Glomerular visceral epithelial cell (primary cell): Measurements from ENCODE around the gene CDH23.

Experiments used
- DNase-seq: peaks from one replicate; pipeline ENCODE4 v3.0.0-alpha.2; 2016; ENCODE audit errors: extremely low spot score

CDH23 gene

DNA sequence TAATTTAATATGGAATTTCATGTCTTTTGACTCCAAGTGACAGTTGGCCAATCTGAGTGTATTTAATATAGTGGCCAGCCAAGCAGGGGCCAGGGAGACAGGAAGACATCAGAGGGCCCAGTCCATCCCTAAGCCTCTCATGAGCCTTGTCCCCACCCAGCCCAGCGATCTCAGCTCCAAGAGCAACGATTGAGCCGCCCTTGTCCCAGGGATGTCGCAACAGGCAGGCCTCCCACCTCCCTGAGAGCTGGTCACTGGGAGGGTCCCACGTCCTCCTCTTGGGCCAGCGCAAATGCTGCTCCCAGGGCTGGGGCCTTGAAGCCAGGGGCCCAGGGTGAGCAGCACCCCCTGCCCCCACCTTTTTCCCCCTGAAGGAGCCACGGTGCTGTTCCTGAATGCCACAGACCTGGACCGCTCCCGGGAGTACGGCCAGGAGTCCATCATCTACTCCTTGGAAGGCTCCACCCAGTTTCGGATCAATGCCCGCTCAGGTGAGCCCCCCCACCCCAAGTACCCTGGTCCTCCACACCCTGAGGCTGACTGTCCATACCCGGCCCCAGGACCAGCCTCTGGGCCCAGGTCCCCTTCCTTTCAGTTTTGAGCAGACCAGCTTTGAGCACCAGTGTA lies 293.5 kb downstream of the CDH23 start:
- no peak for DNase-seq

DNA sequence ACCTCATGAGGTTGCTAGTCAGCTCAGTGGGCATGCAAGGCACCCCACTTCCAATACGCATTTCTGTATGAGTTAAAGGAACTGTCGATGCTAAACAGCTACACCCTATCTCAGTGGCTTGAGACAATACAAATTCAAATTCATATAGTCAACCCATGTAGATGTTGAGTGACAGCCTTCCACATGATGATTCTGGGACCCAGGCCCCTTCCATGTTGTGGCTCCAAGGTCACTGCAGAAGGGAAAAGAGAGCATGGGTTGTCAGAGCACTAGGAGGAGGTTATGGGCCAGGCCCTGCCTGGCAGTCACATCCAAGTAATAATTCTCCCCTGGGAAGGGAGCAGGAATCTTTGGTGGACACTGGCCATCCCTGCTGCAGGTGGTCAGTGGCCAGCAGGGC lies 294.7 kb downstream of the CDH23 start:
- DNase-seq = no peak

DNA sequence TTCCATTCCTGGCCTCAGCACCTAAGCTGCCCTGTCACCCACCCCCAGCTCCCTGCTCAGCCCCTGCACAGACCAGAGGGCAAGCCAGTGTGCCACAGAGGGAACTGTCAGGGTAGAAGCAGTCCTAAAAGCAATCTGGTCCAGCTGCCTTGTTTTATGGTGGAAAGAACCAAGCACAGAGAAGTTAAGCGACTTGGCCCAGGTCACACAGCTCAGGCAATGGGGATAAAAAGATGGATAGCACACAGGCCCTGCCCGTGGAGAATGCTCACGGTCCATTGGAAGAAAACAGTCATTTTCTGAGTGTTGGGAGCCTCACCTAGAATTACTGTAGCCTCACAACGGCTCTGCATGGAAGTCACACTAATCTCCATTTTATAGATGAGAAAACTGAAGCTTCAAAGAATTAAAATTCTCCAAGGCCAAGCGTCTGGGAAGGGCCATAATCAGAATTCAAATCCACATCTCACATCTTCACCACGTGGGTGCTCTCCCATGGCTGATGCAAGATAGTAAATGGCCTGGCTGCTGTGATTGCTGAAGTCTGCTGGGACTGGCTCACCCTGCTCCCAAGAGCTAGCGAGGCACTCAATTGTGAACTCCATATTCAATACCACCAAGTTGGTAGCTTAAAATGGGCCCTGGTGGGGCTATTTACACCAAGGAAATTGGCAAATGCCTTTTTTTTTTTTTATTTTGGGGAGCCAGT lies 296.0 kb downstream of the CDH23 start:
- DNase-seq = no peak

DNA sequence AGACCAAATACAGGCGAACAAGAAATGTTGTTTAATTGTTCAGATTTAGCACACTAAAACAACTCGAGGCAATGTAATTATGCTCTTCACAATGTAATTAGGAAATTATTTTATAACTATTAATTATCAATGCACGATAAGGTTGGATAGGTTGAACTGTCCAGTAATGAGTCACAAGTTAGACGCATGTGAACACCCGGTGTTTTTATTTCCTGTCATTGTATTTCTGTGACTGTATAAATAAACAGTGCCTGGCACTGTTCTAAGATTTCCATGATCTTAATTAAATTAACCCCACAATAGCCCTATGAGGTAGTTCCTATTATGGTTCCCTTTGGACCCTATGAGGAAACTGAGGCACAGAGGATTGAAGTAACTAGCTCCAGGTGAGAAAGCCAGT lies 296.7 kb downstream of the CDH23 start:
- DNase-seq = no peak

DNA sequence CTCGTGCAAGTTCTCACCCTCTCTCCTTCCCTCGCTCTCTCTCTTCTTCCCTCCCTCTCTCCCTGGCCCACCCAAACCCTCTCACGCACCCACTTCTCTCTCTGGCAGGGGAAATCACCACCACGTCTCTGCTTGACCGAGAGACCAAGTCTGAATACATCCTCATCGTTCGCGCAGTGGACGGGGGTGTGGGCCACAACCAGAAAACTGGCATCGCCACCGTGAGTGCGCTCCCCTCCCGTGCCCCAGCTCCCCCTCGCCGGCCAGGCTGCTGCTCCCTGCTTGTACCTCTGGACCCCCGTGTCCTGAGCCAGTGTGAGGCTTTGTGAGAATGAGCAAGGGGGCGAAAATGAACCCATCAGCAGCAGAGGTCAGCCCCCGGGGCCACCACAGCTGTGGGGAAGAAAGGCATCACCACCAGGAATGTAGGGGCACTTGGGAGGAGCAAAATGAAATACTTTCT lies 297.4 kb downstream of the CDH23 start:
- DNase-seq = no peak

DNA sequence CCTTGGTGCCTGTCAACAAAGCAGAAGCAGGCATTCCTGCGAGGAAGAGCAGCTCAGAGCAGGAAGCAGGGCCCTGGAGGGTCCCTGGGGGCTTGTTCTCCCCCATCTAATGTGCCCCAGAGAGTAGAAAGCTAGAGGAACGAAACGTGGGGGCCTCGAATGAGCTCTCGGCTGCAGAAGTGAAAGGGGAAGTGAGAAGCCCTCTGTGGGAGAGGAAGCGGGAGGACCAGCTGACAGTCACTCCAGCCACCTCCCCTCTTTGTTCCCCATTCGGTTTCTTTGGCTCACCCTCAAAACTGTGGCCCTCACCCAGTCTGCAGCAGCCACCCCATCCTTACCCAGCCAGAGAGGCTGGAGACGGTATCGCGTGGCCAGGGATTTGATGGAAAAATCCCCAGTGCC lies 297.8 kb downstream of the CDH23 start:
- no peak for DNase-seq

DNA sequence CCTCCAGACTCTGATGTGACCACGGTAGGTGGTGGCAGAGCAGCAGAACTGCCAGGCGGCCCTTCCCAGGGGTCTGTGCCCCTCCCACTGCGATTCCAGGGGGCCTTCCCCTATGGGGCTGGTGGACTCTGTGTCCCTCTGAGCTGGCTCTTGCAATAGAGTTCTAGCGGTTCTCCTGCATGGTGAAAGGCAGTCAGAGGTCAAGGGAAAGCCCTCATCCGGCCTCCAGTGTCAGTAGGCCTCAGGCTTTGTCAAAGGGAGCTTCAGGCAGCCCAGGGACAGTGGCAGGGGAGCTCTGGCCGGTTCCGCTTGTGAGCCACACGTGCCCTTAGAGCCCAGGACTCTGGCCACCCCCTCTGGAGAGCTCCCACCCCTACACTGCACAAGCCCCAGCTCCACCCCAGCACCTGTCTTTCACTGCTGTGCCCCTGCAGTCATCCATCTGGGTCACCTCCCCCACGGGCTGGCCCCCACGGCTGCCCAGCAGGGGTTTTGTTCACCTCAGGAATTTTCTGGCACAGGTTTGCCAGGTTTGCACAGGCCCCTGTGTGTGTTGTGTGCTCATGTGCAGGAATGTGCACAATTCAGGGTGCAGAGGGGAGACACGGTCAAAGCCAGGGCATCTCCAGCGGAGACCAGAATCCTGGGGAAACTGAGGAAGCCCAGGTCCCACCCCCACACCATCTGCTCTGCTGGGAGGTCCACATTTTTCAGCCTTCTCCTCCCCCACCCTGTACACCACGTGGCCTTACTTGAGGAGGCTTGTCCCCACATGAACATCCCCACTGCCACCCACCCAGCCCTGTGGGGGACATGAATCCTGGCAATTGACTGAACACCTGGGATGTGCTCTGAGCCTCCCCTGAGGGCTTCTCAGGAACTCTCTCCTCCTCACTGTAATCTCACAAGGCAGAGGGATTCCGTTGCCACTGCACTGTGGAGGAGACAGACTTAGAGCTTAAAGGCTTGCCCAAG lies 299.1 kb downstream of the CDH23 start:
- no peak for DNase-seq

DNA sequence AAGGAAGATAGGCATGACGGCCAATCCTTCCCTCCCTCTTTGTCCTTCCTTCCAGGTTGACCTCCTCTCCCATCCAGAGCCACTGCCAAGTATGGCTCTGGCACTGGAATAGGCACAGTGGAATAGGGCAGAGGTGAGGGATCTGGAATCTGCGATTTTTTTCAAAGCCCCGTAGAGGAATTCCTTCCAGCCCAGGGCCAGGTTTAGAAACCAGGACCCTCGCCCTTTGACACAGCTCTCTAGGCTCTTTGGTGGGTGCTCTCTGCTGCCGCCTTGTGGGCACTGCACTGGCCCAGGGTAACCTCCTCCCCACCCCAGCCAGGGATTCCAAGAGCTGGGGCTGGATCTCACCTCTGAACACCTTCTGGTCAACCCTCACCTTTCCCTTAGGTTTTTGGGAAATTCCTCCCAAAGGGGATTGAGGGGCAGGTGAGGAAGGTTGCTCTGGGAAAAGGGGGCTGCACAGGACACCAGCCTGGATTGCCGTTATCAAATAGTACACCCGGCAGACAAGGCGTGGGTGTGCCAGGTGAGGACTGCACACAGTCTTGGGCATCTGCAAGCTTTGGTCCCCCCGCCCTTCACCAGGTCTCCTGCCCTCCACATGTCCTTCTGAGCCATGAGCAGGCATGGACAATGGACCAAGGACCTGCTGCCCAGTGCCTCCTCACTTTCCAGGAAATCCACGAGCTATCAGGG lies 300.1 kb downstream of the CDH23 start:
- DNase-seq = peak; percentile 47

DNA sequence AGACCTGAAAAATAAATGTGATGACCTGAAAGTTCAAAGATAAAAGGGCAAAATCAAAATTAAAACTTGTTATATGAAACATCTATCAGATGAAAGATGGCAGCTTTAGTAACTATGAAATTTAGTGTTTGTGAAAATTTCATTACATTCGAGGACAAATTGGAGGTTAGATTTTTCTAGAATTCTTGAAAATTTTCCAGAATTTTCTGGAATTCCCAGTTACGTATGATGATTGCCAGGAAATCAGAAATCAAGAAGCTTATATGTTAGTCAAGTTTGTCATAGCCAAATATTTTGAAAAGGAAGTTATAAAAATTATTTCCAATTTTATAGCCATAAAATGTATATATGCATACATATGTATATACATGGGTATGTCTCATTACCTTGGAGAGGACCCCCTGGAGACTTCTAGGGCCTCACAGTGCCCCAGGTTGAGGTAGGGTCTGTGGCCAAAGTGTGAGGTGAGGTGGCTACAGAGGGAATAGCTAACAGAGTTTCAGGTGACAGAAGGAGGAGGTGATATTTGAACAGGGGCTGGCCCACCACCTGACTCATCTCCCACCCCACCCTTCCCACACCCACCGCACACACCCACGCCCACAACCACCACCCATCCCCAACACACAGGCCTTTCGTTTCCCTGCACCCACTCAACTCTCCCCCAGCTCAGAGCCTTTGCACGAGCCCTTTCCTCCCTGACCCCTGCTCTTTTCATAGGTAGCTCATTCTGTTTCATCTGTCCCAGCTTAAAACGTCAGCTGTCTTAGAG lies 301.4 kb downstream of the CDH23 start:
- DNase-seq = no peak

DNA sequence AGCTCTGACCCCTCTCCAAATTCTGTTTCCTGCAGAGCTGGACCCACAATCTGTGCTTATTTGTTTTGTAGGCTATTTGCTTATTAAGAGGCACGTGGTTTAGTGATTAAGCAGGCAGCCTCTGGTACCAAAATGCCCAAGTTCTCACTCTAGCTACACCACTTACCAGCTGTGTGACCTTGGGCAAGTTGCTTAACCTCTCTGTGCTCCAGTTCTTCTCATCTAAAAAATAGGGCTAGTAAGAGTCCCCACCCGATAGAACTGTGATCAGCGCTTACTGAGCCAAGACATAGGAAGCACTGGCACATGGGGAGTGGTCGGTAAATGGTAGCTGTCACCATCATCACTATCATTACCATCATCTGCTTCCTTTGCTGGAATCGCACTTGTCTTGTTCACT lies 302.0 kb downstream of the CDH23 start:
- no peak for DNase-seq

DNA sequence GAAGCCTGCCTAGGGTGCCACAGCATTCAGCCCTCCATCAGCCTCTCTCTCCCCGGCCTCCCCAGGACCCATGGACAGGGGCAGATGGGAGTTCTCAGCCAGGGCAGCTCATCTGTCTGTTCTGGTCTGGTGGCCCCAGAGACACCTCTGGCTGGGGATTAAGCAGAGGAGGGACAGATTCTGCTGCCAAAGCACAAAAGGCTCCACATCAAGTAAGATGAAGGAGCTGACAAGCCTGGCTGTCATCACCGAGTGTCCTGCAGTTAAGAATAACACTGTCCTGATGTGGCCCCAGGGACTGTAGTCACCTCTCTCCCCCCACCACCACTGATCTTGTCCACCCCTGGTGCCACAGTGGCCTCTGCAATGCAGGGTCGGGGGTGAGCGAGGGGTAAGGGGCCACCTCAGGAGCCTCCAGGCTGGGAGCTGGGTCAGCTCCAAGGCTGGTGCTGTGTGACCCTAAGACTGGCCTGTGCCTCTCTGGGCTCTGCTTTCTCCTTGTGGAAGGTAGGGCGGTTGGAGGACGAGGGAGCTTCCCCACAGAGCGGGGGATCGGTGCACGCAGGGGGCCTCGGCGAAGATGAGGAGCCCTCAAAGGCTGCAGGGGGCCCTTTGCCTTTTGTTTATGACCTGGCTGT lies 304.1 kb downstream of the CDH23 start:
- no peak for DNase-seq

DNA sequence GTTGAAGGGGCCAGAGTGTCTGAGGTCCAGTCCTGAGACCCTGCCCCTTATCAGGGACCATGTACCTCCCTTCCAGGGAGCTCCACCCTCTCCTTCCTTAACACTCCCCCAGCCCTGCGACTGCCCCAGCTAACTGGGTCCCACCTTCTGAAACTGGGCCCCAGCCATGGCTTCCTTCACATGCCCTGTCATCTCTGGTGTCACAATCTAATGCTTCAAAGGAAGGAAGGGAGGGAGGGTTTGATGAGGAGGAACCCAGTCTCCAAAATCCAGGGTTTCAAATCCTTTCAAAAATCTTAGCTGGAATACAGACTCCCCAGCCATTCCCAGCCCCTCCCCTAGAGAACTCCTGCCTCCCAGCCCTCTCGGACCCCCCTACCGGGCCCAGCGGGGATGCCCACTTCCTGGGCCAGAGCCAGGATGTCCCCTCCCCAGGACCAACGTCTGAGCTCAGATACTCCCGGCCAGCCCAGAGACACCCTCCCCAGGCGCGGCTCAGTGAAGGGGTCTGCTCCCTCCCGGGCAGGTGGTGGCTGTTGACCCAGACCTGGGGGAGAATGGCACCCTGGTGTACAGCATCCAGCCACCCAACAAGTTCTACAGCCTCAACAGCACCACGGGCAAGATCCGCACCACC lies 304.9 kb downstream of the CDH23 start:
- DNase-seq = no peak

DNA sequence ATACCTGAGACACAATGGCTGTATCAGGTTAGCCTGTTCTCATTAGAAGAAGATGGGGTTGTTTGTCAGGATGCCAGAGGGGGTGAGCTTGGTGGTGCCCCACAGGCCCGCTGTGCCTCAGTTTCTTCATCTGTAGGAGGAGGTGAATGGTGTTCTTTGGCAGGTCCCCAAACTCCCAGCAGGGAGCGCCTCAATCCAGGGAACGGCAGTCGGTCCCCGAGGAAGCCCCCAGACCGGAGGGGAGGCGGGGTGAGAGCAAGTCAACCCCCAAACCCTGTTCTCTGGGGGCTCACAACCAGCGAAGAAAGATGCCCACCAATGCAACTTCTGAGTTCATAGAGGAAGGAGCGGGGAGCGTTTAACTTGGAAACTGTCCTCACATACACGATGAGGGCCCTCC lies 306.9 kb downstream of the CDH23 start:
- no peak for DNase-seq

DNA sequence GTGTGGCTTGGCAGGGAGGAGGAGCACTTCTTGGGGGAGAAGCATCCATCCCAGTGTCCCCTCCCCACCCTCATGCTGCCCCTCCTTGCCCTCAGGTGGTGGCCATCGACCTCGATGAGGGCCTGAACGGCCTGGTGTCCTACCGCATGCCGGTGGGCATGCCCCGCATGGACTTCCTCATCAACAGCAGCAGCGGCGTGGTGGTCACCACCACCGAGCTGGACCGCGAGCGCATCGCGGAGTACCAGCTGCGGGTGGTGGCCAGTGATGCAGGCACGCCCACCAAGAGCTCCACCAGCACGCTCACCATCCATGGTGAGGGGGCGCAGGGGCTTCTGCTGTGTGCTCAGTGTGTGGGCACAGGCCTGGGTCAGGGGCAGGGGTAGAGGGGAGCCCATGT lies 308.1 kb downstream of the CDH23 start:
- no peak for DNase-seq

DNA sequence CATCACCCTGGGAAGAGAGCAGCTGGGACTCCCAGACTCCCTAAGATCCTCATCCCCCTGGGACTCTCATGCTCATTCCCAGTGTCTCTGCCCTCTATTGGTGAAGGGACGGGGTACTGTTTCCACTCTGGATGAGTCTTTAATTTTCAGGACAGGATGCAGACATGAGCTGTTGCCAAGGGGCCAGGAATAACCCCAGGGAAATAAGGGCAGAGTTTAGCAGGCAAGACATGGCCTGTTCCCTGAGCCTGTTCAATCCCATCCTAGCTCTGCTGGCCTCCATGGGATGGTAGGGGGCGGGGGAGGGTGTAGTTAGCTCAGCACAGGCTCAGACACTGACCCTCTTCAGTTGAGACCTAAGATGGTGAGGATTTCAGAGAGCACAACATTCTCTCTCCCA lies 308.9 kb downstream of the CDH23 start:
- no peak for DNase-seq

DNA sequence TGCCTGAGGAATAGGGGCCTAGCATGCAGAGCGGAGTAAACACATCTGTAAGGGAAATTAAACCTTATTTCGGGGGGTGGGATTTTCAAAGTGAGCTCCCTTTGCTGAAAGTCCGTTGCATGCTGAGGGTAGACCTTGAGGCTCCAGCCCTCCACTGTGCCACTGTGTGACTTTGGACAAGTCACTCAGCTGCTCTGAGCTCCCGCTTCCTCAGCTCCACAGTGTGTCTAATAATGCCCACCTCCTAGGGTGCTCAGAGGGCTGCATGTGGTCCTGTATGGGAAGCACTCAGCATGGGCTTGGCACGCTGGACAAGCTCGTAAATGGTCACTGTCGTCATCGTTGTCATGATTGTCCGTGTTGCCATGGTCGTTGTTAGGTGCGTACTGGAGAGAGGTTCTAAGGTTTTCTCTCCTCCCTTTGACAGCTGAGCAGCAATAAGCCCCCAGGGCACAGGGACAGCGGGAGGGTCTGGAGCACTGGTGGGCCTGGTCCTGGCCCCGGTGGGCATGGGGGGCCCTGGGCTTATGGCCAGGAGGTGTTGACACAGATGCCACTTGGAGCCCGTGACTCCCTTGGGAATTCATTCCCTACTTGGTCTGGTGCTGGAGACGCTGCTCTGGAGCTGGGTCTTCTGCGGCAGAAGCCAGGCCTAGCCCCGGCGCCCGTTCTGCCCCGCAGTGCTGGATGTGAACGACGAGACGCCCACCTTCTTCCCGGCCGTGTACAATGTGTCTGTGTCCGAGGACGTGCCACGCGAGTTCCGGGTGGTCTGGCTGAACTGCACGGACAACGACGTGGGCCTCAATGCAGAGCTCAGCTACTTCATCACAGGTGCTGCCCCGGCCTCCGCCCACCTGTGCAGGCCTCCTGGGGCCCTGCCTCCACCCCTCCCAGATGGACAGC lies 309.7 kb downstream of the CDH23 start:
- no peak for DNase-seq

DNA sequence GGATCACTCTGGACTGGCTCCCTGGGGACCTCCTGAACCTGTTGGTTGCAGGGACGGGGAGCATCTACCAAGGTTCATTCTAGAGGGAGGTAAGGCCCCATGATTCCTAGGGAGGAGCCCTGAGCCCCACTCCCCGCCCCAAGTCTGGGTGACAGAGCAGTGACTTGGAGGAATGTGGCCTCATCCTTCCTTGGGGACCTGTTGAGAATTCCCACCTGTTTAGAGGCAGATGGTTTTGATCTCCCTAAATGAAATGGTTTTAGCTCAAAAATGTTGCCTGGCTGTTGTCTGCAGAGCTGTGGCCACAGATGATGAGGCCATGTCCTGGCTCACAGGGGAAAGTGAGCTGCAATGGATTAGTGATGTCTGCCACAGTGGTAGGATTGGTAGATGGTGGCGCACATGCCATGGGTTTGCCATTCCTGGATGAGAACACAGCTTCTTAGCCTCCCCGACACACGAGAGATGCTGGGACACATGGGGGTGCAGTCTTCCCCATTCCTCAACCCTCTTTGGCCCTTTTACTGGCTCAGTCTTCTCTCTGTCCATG lies 310.6 kb downstream of the CDH23 start:
- DNase-seq = no peak

DNA sequence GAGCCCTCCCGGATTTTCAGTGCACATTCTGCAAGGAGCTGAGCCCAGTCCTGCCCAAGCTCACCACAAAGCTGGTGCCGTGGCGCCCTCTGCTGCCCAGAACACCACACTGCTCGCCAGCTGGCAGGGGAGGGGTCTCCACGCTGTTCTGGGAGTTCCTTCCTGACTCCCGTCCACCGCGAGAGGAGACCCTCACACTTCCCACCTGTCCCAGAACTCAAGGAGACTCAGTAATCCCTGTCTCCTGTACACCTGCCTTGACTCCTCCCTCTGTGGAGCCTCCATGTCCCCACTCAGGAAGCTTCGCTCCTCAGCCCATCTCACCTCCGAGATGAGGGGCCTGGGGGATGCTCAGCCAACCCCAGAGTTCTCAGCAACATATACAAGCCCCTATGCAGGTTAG lies 311.6 kb downstream of the CDH23 start:
- DNase-seq = peak; percentile 12
